Hepatic stellate cell (primary cell): ENCODE measurements around the gene SERBP1.
"Not testable (repeated sequence)": the region's sequence is repeated elsewhere in the genome, so short reads cannot be mapped to it uniquely, and the experiment has no call there.

Experiments used
- DNase-seq: peaks from one replicate; pipeline ENCODE4 v3.0.0; 2011; ENCODE audit warnings: low spot score

The SERBP1 gene

DNA sequence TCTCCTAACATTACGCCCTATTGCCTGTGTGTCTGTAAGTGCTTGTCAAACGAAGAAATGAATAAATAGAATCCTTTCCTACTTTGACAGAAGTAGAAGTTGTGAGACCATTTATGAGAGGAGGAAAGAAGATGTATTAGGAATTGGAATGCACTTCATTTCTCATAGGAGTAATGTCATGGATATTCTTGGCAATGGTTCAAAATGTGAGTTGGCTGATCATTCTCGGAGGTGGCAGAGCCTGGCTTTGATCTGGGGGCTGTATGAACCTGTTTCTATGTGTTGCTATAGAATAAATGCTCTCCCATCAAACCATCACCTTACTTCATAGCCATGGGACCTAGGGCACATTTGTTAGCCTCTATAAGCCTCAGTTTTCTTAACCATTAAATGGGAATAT lies 10.1 kb upstream of the SERBP1 start:
- DNase-seq: no peak

DNA sequence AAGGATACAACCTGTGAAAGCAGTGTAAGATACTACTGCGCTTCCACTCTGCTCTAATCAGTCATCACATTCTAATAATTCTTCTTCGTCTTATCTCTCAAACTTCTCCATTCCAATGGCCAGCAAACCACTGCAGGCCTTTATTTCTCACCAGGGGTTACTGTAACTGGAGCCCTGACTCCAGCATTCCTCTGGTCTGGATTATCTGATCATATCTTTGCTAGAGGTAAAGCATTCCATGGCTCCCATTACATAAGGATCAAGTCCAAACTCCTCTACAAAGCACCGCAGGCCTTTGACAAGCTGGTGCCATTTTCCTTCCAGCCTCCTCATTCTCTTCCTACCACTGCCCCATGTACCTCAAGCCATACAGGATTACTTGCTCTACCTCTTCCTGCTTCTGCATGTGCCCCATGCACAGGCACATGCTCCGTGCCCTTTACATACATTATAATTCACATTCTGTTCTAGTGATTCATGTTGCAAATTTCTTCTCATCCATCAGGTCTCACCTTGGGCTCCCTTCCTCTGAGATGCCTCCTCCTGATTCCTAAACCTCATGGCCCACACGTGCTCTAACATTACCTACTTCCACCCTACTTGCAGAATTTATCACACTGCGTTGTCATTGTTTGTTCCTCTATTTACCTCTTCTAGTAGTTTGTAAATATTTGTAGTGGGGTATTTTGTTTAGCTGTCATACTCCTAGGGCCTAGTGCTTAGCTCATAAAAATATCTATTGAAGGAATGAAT lies 9.3 kb upstream of the SERBP1 start:
- no peak for DNase-seq

DNA sequence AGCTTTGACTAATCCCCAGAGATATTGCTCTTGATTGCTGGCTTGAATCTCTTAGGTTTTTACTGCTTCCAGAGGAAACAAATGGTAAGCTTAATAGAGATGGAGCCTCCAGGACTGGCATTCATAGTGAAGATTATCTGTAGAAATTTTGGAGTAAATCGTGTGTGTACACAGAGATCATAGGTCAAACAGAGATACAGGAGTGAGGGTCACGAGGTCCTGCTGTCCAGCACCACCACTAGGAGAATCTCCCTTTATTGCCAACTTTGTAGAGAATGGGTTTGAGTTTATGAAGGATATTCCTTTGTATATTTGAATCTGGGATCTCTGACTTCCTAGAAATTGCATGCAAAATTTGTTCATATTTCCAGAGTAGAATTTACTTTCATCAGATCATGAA lies 7.8 kb upstream of the SERBP1 start:
- DNase-seq: no peak

DNA sequence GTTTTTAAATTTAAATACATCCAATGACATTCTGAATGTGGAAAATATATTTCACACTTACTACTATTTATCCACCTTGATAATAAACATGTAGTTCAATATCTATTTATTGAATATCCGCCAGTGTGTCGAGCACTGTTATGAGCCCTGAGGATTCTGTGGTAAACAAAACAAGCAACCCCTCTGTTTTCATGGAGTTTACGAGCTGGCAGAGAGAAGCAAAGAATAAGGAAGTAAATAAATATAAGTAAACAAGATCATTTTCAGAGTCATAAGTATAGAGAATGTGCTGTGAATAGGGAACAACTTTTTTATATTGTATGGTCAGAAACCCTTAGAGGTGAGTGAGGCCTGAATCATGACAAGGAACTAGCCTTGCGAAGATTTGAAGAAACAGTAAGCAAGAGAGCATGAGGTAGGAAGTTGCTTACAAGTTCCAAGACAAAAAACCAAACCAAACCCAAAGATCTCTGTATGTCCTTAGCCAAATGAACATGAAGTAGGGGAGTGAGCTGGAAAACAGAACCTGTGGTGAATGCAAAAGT lies 6.4 kb upstream of the SERBP1 start:
- no peak for DNase-seq

DNA sequence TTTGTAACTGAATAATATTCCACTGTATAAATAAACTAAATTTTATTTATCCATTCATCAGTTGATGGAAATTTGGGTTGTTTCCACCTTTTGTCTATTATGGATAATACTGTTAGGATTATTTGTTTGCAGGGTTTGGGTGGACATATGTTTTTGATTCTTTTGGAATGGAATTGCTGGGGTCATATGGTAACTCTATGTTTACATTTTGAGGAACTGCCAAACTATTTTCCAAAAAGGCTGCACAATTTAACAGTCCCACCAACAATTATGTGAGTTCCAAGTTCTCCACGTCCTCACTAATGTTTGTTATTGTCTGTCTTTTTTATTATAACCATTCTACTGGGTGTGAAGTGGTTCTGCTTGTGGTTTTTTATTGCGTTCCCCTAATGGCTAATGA lies 4.3 kb upstream of the SERBP1 start:
- DNase-seq: no peak

DNA sequence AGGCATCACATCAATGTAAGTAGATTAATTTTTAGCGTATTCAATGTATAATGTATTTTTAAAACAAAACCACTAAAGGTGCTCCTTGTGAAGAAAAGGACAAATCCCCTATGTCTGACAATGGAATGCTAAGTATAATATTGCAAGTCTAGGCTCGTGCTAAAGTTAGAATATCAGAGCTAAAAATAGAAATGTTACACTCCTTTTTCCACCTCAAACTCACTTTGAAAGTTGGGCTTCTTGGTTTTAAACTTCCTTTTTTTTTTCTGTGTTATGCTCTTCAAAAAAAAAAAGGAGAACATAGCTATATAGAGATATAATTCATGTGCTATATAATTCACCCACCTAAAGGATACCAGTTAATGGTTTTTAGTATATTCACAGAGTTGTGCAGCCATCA lies 3.6 kb upstream of the SERBP1 start:
- DNase-seq: no peak

DNA sequence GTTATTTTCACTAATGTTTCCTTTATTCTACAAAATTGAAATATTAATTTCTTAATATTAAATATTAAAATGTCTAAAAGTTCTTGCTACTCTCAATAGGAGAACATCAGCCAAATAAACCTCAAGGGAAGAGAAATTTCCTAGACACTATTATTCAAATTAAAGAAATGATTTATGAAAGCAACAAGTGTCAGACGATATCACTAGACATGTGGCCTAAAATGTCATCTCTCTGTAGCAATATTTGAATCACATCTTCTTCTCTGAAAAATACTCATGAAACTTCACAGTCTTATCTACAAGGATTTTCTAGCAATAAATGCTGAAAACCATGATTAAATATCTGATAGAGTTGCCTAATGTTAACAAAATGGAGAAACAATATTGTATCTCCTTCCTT lies 2.5 kb upstream of the SERBP1 start:
- DNase-seq: no peak

DNA sequence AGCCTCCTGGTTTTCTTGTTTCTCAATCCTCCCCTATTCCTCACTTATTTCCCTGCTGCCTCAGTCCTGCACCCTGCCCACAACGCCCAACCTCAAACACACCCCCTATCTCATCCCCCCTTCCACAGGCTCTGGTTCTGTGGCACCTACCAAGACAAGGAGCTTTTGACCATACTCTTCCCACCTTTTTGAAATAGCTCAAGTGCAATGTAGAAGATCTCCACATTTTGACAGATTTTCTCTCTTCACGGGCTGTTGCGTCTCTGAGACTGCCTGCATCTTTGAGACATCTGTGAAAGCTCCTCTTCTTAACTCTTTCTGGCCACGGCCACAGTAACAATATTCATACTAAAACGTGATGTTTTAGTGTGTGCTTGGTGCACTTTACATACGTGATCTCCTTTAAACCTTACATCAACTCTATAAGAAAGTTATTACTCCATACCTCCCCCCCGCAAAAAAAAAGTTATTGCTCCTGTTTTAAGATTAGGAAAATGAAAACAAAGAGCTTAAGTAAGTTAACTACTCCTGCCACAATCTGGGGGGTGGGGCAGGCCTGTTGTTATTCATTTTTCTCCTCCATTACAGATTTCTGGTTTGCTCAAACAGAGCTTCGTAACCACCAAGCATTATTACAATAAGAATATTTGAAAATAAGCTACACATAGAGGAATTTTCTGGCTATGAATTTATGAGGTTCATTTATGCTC lies 1.8 kb upstream of the SERBP1 start:
- no peak for DNase-seq

DNA sequence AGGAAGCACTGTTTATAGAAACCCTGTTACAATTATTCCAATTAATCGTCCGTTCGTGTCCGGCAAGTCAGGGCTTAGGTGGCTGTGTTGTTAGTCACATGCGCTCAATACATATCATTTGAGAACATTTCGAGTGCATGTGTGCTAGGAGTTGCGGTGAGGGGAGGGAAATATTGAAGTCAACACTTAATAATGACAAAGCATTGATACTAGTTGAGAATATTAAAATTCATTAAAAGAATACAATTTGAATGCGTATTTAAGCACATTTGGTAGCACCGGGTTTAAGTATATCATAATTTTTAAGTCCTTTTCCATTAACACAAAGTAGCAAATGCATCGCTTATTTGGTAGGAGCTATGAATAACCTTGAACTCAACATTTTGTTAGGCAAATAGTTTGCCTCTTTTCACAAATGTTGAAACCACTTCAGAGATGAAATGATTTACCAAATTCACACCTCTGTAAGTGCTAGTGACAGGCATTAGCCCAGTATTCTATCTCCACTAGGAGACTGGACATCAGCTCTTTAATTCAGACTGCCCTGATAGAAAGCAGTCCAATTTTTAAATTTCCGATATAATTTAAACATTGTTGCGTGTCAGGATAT lies 1.1 kb upstream of the SERBP1 start:
- no peak for DNase-seq

DNA sequence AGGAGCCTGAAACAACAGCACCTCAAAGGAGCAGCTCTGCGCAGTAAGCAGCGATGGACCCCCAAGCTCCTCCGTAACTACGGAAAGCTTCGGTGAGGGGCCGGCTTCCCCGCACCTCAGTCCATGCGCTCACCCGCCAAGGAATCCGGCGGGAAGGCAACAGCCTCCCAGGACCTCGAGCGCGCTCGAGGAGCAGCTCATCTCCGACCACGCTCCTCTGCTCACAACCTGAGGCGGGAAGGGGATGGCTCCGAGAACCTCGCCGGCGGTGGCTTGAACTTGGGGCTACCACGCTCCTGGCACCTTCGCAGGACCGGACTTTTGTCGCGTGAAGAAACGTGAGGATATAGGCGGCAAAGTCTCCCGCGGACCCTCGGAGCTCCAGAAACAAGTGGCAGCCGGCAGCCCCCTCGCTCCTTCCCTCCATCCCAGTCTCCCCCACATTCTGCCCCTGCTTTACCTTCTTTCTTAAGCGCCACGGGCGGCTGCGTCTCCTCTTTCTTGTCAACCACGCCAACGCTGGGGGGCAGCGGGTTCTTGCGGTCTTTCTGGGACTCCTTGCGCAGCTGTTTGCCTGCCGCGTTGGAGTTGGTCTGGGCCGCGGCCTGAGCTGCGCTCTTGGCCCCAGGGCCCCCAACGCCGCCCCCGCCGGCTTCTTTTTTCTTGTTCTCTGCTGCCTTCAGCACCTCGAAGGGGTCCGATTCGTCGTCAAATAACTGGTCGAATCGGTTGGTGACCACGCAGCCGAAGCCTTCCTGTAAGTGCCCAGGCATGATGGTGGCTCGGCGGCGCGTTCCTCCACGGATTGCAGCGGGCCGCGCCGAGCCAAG lies 459 bp downstream of the SERBP1 start:
- peak; percentile 31 for DNase-seq

DNA sequence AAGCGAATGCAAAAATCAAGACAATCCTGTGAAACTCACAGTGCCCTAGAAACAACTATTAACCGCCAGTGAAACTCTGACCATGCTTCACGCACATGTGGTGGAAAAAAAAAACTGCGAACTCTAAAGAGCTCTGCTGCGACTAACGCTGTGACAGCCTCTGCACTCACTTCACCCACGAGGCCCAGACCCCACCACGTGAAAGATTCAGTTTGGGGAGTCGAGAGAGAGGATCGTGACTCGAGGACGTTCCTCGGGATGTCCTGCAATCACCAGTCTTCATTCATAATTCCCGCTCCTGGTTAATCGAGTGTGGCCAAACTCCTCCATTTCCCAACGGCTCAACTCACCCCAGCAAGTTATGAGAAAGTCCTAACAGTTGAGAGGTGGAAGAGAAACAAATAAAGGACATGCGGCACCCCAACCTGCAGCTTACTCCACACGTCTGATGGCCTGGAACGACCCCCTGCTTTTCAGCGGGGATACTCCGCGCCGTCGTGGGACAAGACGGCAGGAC lies 1.1 kb downstream of the SERBP1 start:
- peak; percentile 46 for DNase-seq

DNA sequence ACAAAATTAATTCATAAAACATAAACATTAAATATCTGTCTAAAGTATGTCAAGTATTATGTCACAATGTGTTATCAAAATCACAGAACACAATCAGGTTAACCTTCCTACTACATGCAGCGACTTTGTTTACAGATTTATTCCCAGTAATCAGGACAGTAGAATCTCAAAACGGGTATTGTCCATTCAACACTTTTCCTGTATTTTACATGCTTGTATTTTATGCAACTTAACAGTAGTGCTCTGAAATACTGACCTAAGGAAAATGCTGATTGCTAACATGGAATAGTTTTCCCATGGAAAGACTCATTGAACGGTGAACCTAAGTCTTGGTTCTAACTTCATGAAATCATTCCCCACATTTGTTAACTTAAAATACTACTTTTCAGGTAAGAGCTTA lies 2.3 kb downstream of the SERBP1 start:
- no peak for DNase-seq

DNA sequence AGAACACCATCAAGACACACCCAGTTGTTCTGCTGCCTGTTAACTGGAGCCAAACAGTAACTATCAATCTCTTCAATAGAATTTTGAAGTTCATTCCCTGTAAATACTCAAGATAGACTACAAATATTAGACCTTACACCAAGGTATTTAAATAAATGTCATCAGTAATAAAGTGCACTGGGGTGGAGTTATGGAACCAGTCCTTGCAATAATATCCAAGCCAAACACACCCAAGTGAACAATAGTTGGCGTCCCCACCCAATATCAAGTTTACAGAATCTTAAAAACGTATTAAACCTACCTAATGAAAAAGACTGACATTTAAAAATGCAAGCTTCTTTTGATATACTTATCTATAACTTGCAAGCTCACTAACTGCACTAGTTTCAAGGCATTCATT lies 2.7 kb downstream of the SERBP1 start:
- no peak for DNase-seq

DNA sequence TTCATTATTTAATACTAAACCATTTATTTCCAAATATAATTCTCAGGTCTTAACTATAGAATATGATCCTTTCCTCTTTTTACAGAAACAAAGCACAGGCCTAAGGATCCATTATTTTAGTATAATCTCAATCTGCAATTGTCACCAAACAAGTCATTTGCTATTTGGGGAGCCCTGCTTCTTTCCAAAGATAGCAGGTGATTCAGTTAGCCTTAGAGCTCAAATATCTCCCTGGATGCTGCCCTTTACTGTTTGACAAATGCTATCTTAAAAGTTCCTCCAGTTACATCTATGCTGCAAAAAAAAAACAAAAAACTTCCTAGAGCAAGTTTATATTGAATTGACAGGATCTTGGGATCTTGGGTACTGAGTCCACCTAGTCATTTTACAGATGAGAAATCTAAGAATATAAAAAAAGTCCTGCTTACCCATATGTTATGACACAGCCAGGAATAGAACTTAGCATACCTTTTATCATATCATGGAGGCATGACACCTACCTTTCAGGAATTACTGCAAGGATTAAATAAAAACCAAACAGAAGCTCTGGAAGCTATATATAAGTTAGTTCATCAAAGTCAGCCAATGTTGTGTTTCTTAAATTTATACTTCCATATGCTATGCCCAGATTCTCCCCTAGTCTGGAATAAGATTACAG lies 9.2 kb downstream of the SERBP1 start:
- DNase-seq: no peak

DNA sequence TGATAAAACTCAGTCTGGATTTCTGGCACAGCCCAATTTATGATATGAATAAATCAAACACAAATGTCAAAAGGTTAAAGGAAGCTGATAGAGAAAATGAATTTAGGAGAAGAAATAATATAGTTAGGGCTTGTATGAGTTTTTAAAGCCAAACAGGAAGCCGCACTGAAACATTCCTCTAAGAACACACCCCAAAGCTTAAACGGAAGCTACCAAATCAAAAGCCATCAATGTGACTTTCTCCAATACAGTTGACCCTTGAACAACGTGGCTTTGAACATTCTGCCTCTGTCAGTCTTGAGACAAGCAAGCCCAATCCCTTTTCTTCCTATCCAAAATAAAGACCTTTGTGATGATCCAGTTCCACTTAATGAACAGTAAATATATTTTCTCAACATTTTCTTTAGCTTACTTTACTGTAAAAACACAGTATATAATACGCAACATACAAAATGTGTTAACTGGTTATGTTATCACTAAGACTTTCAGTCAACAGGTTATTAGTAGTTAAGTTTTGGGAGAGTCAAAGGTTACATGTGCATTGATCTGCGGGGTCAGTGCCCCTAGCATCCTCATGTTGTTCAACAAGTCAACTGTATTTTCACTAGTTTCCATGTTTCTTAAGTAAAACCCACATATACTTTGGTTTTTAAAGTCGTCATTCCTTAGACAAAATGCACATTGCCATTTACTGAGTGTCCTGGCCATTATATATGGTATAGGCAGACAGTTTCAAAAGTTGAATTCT lies 11.2 kb downstream of the SERBP1 start:
- no peak for DNase-seq

DNA sequence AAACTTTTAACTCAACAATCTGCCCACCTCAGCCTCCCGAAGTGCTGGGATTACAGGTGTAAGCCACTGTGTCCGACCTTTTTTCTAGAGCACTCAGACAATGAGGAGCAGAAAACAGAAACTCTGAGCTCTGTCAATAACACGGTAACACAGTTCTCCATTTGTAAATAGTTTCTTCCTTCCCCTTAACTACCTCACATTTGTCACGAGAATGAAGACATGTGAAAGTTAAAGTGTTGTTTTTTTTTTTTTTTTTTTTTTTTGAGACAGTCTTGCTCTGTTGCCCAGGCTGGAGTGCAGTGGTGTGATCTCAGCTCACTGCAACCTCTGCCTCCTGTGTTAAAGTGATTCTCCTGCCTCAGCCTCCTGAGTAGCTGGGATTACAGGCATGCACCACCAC lies 12.5 kb downstream of the SERBP1 start:
- DNase-seq: not testable (repeated sequence)

DNA sequence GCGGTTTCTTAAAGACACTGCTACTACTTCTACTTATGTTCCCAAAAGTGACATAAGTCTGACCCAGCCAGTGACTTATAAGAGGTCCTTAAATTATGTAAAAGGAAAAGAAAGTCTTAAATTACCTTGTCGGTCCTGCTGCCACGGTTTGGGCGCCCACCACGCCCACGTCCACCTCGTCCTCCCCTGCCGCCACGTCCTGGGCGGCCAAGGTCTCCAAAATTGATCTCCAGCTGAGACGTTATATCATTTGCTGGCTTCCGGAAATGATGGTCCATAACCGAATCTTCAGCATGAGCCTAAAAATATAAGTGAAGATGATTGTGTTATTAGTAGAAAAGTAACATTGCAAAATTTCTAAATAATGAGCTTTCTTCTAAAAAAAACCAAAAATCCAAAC lies 15.2 kb downstream of the SERBP1 start:
- DNase-seq: no peak

DNA sequence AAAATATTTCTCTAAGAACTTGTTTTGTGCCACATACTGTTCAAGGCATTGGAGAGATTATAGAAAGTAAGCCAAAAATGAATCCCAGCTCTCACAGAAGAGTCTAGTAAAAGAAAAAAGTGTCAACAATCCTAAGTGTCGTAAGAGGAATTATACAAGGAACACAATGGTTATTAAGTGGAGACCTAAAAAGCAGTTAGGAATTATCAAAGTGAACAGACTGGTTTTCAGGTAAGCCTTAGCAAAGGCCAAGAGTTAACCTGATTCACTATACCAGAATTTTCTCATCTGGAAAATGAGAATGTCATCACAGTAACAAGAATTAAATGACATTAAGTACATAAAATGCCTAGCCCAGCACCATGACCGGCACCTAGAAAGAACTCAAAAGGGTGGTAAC lies 15.6 kb downstream of the SERBP1 start:
- DNase-seq: no peak

DNA sequence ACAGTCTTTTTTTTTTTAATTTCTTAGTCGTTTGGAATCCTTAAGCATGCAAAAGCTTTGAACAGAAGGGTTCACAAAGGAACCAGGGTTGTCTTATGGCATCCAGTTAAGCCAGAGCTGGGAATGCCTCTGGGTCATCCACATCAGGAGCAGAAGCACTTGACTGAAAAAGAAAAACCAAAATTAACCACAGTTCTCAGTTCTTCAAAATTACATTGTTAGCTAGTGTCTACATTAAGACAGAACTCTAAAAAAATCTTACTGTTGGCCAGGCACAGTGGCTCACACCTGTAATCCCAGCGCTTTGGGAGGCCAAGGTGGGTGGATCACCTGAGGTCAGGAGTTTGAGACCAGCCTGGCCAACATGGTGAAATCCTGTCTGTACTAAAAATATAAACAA lies 17.1 kb downstream of the SERBP1 start:
- DNase-seq: not testable (repeated sequence)

DNA sequence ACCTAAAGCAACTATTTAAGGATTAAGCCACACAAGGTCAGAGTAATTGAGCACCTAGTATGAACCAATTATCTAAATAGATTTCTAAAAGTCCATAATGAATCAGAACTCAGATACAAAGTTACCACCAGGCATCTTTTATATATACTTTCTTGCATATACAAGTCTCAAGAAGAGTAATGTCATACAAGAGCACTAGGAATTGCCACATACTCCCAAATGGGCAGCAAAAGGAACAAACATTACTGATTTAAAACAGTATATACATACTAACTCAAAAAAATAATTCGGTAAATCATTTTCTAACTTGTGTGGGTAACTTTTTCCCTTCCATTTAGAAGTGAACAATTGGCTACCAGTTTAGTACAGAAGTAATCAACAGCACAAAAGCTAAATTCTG lies 22.1 kb downstream of the SERBP1 start:
- no peak for DNase-seq

DNA sequence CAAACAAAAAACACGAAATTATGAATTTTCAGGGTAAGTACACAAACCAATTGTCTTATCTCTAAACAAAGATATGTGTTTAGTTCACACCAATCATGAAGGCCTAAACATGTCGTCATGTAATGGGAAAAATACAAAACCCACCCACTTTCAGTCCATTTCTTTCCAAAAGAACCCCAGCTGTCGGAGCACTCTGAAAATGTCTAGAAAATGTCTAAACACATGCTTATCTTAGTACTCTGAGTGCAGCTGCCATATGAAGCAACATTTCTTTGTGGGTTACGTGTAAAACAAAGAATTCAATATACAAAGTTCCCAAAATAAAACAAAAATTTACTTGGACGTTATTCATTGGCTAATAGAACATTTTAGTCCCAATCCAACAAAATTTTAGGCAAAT lies 22.7 kb downstream of the SERBP1 start:
- no peak for DNase-seq
